NAMALWA (cell line): ENCODE measurements around the gene TEX28.
"Not testable (repeated sequence)": the region's sequence is repeated elsewhere in the genome, so short reads cannot be mapped to it uniquely, and the experiment has no call there.

Experiments
- DNase-seq: peaks from one replicate; pipeline ENCODE4 v3.0.0-alpha.2; 2015; ENCODE audit warnings: low spot score

The TEX28 gene

DNA sequence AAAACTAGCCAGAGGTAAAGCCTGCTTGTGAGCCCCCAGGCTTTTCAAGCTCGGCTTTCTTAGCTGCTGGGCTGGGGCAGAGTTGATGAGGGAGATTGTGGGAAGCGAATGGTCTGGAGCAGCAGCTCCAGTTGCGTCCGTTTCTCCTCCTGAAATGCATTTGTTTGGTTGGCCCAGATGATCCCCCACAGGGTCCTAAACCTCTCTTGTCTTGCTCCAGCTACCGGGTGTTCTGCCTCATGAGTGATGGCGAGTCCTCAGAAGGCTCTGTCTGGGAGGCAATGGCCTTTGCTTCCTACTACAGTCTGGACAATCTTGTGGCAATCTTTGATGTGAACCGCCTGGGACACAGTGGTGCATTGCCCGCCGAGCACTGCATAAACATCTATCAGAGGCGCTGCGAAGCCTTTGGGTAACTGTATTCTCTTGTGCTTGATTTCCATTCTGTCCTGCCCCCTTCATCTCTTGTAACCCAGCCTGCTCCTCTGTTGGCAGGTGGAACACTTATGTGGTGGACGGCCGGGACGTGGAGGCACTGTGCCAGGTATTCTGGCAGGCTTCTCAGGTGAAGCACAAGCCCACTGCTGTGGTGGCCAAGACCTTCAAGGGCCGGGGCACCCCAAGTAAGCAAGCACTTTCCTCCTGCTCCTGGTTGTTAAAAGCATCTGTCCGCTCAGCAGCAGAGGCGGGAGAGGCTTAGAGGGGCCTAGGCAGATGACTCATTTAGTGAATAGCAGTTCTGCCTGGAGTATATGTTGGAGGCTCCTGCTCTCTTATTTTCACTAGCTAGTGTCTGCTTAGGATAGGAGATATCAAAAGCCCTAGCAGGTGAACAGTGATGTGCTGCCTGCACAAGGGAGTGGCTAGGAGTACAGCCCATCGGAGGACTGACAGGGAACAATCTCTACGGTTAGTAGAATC is 16.0 kb upstream of the TEX28 start:
- DNase-seq: no peak

DNA sequence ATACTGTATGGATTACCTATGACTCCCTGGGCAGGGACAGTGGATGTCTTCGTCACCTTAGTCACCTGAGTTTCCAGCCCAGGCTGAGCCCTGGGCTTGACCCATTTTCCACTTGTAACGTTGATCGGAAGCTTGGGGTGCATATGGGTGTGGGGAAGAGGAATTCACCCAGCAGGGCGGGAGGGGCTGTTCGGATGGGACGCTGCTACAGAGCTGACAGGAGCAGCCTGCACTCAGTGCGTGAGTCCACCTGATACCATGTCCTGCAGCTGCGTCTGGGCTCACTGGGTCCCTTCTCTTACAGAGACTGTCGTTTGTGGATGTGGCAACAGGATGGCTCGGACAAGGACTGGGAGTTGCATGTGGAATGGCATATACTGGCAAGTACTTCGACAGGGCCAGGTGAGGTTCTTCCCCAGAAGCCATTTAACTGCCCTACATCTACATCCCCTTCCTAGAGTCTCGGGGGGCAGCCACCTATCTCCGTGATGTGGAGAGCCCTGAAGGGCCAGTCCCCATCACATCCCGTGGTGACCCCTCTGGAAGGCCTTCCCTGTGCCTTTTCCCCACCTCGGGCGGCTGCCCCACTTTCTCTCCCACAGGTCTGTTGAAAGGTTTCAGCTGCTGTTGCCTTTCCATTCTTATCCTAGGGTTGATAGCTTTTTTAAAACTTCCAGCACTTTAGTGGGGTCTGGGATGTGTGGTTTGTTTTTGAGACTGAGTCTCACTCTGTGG is 14.3 kb upstream of the TEX28 start:
- DNase-seq: no peak

DNA sequence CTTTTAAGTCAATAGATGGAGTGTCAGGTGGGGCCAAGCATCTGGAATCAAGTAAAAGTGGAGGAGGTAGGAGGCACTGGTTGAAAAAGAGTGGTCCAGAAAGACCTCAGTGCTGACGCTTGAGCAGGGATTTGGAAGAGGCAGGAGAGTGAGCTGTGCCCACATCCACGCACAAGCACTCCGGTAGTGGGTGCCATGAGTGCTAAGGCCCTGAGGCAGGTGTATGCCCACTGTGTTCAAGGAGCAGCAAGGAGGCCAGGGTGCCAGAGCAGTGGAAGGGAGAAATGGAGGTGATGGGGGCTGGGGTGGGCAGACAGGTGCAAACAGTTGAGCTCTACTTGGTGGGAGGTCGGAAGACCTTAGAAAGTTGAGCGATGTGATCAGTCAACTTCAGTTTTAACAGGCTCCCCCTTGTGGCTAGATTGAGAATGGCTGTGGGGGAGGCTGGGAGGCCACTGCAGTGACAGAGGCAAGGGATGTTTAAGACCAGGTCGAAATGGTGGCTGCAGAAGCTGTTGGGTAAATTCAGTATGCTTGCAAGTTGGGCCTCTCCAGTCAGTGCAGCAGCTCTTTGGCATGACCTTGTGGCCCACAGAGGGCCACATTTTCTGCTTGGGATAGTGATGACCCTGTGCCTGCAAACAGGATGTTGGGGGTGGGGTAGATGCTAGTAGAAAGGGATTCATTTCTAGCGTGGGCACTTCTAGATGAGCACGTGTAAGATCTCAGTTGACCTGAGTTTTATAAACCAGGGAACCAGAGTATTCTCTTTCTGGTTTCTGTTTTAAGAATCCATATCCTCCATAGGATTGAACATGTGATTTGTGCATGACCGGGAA is 13.4 kb upstream of the TEX28 start:
- peak; percentile 75 for DNase-seq

DNA sequence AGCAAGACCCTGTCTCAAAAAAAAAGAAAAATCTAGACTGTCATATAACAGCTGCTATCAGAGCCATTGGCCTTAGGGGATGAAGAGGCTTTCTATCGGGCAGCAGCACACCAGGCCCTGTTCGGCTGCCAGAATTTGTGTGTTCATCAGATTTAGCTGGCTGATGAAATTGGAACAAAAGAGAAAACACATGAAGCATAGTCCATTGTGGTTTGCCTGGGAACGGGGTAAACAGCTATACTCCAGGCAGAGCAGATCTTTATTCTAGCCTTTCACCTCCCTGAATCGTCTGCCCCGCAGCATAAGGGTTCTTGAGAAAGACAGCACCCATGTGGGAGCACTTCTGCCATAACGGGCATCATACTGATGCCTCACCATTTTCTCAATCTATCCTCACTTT is 12.3 kb upstream of the TEX28 start:
- DNase-seq: no peak

DNA sequence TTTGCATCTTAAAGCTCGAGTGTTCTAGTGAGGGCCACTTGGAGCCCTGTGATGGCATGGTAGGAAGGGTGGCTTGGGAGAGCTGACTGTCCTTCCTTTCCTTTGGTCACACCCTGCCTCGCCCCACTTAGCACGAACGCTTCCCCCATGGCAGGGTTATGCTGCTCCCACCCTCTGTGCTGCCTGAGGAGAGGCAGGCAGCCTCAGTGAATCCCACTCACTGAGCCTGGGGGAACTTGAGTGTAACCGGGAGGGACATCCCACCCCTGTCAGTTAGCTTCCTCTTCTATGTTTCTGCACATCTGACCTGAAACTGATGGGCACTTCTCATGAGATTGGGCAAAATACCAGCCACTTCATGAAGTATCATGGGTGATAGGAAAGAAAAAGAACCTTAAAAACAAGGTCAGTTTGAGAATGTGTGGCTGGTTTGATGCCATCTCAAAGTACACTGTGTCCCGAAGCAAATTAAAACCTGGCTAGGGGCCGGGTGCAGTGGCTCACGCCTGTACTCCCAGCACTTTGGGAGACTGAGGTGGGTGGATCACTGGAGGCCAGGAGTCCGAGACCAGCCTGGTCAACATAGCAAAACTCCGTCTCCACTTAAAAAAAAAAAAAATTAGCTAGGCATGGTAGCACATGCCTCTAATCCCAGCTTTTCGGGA is 10.7 kb upstream of the TEX28 start:
- no peak for DNase-seq

DNA sequence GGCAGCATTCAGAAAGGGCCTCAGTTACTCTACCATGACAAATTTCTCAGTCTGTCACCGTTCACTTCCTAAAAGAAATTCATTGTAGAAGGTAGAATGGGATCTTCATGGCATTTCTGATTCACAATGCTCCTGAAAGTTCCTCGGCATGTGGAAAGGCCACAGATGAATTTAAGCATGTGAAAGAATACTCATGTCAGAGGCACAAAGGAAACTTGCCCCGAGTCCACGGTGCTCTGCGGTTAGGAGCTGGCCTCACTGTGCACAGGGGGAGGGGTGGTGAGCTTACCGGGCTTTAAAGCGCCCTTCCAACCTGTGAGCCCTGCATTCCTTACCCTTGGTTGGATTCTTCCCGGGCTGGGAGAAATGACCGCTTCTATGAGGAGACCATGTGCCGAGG is 9.9 kb upstream of the TEX28 start:
- no peak for DNase-seq

DNA sequence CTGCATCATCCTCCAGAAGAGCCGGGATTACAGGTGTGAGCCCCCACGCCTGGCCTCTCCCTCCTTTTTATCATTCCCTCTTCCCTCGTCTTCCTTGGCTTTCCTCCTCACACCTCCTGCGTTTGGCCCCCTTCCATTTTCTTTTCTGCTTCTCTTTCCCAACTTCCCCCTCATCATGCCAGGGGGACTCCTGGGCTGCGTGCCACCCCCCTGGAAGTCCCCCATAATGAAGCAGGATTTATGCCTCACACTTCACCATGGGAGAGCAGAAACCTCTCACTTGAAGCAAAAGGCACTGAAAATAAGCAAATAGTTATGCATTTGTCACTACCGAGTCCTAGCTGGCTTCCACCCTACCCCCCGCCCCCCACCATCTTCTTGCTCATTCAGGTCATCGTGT is 8.6 kb upstream of the TEX28 start:
- DNase-seq: no peak

DNA sequence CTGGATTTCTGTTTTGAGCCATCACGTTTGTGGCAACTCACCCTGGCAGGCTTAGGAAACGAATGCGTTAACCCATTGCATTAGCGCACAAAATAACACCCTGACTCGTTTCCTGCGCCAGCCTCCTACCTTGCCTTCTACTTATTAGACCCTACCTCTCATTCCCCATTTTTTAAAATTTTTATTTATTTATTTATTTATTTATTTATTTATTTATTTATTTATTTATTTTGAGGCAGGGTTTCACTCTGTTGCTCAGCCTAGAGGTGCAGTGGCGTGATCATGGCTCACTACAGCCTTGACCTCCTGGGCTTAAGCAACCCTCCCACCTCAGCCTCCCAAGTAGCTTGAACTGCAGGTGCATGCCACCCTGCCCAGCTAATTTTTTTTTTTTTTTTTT is 8.1 kb upstream of the TEX28 start:
- not testable (repeated sequence) for DNase-seq

DNA sequence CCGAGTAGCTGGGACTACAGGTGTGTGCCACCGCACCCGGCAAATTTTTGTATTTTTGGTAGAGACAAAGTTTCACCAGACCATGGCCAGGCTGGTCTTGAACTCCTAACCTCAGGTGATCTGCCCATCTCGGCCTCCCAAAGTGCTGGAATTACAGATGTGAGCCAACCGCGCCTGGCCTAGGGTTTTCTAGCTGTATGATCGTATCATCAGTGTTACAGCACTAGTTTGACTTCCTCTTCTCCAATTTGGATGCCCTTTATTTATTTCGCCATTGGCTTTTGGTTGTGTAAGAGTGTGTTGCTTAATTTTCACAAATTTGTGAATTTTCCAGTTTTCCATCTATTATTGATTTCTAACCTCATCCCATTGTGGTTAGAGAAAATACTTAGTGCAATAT is 5.9 kb upstream of the TEX28 start:
- no peak for DNase-seq

DNA sequence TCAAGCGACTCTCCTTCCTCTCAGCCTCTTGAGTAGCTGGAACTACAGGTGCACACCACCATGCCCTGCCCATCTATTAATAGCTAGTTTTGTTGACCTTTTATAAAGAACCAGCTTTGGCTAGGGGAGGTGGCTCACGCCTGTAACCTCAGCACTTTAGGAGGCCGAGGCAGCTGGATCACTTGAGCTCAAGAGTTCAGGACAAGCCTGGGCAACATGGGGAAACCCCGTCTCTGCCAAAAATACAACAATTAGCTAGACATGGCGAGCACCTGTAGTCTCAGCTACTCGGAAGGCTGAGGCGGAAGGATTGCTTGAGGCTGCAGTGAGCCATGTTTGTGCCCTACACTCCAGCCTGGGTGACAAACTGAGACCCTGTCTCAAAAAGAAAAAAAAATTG is 3.4 kb upstream of the TEX28 start:
- DNase-seq: peak; percentile 42

DNA sequence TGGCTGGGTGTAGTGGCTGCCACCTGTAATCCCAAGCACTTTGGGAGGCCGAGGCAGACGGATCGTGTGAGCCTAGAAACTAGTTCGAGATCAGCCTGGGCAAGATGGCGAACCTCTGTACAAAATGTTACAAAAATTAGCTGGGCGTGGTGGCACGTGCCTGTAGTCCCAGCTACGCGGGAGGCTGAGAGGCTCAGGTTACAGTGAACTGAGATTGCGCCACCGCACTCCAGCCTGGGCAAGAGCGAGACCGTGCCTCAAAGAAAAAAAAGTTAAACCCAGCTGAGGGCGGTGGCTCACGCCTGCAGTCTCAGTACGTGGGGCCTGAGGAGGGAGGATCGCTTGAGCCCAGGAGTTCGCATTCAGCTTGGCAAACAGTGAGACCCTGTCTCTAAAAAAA is 1.8 kb upstream of the TEX28 start:
- no peak for DNase-seq

DNA sequence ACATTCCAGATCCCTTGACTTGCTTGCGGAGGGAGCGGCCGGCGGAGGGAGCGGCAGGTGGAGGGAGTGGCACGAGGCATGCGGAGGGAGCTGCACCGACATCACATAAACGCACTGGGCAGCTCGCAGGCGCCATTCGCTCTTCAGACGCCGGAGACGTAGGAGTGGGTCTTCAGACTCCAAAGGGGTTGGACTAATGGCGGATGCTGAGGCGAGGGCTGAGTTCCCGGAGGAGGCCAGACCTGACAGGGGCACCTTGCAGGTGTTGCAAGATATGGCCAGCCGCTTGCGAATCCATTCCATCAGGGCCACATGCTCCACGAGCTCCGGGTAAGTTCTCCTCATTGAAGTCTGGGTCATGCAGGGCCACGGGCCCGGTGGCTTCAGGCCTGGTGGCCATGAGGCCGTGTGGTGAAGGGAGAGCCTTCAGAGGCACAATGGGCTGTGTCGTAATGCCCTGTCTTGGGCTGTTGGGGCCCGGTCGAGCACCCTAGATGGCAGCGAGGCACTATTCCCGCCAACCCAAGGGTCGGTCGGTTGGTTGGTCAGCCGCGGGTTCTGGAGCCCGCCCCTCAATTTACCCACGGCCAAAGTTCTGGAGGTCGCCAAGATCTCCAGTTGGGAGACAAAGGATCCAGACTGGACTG is 863 bp upstream of the TEX28 start, which contains the start of gene TKTL1:
Gene TKTL1, plus strand, starts transcription at position 132 of the 647 bp plus-strand sequence. Its CDS starts 65 bp downstream, at position 197.
- no peak for DNase-seq

DNA sequence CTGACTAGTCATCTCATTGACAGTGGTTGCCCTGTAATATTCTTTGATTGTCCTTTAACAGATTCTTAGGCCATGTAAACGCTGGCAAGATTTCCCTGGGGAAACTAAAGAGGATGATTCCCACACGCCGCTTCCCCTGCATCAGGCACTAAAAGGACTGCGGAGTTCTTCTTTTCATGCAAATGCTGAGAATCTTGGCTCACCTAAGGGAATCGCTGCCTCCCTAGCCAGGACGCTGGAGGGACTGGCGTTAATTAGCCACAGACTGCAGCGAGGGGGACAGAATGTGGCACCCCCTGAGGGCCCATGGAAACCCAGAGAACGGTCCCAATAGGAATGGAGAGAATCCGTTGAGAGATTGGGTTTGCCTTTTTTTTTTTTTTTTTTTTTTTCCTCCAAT is 8.5 kb downstream of the TEX28 start:
- DNase-seq: not testable (repeated sequence)

DNA sequence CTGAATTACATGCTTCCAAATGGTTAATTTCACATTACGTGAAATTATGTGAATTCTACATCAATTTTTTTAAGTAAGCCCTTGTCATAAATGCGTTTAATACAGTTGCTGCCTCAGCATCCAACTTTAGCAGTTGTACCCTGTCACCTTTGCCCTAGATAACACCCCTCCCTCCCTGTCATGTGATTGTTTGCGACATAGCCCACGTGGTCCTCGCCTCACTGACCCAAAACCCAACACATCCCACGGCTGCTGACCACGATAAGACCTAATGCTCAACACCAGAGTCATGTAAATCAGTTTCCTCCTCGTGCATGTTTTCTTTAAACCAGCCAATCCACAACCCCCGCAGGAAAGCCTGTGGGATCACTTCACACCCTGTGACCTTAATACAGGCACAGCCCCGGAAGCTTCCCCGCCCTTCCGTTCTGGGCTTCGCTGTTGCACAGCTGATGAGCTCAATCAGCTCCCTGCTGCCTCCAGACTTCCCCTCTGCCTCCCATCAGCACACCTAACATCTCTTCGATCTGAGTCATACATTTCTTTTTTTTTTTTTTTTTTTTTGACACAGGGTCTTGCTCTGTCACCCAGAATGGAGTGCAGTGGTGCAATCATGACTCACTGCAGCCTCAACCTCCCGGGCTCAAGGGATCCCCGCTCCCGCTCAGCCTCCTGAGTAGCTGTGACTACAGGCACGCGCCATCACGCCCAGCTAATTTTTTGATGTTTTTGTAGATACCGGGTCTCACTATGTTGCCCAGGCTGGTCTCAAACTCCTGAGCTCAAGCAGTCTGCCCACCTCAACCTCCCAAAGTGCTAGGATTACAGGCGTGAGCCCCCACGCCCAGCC is 10.2 kb downstream of the TEX28 start:
- not testable (repeated sequence) for DNase-seq

DNA sequence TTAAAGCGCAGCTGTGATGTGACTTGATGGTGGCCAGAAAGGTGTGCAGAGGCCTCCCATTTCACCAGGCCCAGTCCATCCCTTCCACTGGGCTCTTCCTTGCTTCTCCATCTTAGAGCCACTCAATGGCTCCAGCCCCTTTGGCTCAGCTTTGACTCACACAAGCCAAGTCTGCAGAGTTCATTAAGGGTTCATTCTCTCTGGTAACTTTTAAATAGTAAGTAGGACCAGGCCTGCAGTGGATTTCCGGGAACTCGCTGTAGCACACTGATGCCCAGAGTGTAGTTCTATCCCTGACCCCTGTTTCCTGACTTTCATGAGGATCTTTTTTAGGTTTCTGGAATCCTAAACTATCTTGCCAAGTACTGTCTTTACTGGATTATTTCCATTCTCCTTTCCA is 25.7 kb downstream of the TEX28 start:
- DNase-seq: not testable (repeated sequence)

DNA sequence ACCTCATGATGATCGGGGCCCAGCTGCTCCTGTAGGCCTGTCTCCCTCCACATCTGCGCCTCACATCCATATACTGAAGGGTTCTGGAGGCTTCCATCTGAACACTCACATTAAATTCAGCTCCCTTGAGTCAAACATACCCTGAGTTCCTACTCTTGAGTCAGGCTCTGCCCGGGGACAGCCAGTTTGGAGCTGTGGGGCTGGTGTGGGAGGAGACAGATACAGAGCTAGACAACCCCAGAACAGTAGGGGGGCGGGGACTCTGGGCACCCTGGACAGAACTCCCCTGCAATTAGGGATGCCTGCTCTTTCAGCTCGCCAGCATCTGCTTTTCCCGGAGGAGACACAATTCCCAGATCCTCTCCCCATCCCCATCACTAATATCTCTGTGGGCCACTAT is 31.9 kb downstream of the TEX28 start:
- DNase-seq: not testable (repeated sequence)

DNA sequence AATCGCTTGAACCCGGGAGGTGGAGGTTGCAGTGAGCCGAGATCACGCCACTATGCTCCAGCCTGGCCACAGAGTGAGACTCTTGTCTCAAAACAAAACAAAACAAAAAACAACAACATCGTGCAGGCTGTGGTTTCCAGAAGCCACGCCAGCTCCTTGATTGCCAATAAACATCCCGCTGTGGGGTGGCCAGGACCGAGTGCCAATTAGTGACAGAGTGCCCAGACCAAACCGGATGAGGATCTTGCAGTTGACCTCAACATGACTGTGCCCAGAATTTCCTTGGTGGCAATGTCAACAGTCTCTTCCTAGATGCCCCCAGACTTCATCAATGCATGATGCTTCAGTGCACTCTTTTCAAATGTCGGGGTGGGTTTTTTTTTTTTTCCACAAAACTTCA is 36.2 kb downstream of the TEX28 start:
- DNase-seq: not testable (repeated sequence)

DNA sequence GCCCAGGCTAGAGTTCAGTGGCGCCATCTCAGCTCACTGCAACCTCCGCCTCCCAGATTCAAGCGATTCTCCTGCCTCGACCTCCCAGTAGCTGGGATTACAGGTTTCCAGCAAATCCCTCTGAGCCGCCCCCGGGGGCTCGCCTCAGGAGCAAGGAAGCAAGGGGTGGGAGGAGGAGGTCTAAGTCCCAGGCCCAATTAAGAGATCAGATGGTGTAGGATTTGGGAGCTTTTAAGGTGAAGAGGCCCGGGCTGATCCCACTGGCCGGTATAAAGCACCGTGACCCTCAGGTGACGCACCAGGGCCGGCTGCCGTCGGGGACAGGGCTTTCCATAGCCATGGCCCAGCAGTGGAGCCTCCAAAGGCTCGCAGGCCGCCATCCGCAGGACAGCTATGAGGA is 37.6 kb downstream of the TEX28 start, which contains the start of gene OPN1MW3:
Gene OPN1MW3, plus strand, starts transcription at position 301 of the 400 bp plus-strand sequence. Its CDS starts 38 bp downstream, at position 339.
- not testable (repeated sequence) for DNase-seq

DNA sequence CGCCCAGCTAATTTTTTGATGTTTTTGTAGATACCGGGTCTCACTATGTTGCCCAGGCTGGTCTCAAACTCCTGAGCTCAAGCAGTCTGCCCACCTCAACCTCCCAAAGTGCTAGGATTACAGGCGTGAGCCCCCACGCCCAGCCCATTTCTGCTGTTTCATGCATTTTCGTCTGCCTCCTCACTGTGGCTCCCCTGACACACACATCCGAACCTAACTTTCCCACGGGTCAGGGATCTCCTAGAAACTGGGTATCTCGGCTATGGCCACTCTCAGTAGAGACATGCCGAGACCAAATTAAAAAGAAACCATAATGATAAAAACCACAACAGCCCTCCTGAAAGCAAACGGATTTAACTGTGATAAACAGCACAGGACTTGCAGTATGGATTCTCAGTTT is 46.8 kb downstream of the TEX28 start:
- DNase-seq: not testable (repeated sequence)
